MM.1S (cell line): ENCODE measurements around the gene RAB34.
A peak's percentile ranks its signal among the peaks of the same experiment; 100 is the strongest.

ENCODE experiments used
- DNase-seq: peaks from one replicate; pipeline ENCODE4 v3.0.0-alpha.2; 2015
- H2AFZ ChIP-seq: fragments of 300-600 bp; sonication (generic); 2 replicates; pipeline ENCODE4 v1.6.0; 2016; ENCODE audit warnings: antibody characterized with exemption, low read length
- H3F3A ChIP-seq: fragments of 300-600 bp; sonication (generic); 2 replicates; pipeline ENCODE4 v1.6.1; 2016; ENCODE audit warnings: mild to moderate bottlenecking, antibody characterized with exemption, low read length, moderate library complexity, mixed read lengths; ENCODE audit not compliant: insufficient read depth
- H3K27ac ChIP-seq: fragments of 300-600 bp; sonication (generic); 2 replicates; pipeline ENCODE4 v1.5.1; 2016; ENCODE audit warnings: mild to moderate bottlenecking, low read length
- H3K27me3 ChIP-seq: fragments of 300-600 bp; sonication (generic); replicated peaks from 2 replicates; pipeline ENCODE4 v1.6.0; 2016; ENCODE audit warnings: low read length; ENCODE audit not compliant: insufficient read depth
- H3K36me3 ChIP-seq: fragments of 300-600 bp; sonication (generic); replicated peaks from 2 replicates; pipeline ENCODE4 v1.6.1; 2016; ENCODE audit warnings: mild to moderate bottlenecking, low read length, mixed read lengths; ENCODE audit not compliant: insufficient read depth
- H3K4me1 ChIP-seq: fragments of 300-600 bp; sonication (generic); 2 replicates; pipeline ENCODE4 v1.6.1; 2016; ENCODE audit warnings: low read length, mixed read lengths
- H3K4me2 ChIP-seq: fragments of 300-600 bp; sonication (generic); 2 replicates; pipeline ENCODE4 v1.6.0; 2016; ENCODE audit warnings: low read depth, low read length
- H3K4me3 ChIP-seq: fragments of 300-600 bp; sonication (generic); 2 replicates; pipeline ENCODE4 v1.5.1; 2016; ENCODE audit warnings: low read length, mixed read lengths
- H3K79me2 ChIP-seq: fragments of 300-600 bp; sonication (generic); 2 replicates; pipeline ENCODE4 v1.6.1; 2016; ENCODE audit warnings: mixed run types, low read length, mixed read lengths
- H3K9ac ChIP-seq: fragments of 300-600 bp; sonication (generic); 2 replicates; pipeline ENCODE4 v1.6.1; 2016; ENCODE audit warnings: low read length, mixed read lengths
- H3K9me2 ChIP-seq: fragments of 300-600 bp; sonication (generic); replicated peaks from 2 replicates; pipeline ENCODE4 v1.6.1; 2016; ENCODE audit warnings: mild to moderate bottlenecking, low read length, mixed read lengths; ENCODE audit not compliant: insufficient read depth
- H3K9me3 ChIP-seq: fragments of 300-600 bp; sonication (generic); replicated peaks from 2 replicates; pipeline ENCODE4 v1.6.1; 2016; ENCODE audit warnings: mild to moderate bottlenecking, low read length, mixed read lengths; ENCODE audit not compliant: insufficient read depth
- H4K20me1 ChIP-seq: fragments of 300-600 bp; sonication (generic); 2 replicates; pipeline ENCODE4 v1.6.1; 2016; ENCODE audit warnings: mild to moderate bottlenecking, low read length, moderate library complexity, mixed read lengths; ENCODE audit not compliant: insufficient read depth
- EZH2 ChIP-seq: fragments of 300-600 bp; sonication (generic); optimal IDR thresholded peaks from 2 replicates; pipeline ENCODE3; 2017; ENCODE audit warnings: low read depth, mild to moderate bottlenecking, antibody characterized with exemption, low read length, mixed read lengths
- EZH2phosphoT487 ChIP-seq: fragments of 300-600 bp; sonication (generic); IDR thresholded peaks from 2 replicates; pipeline ENCODE4 v1.6.1; 2018; ENCODE audit warnings: antibody characterized with exemption, low read length
- TF ChIP-seq, protein P1 (sequence below): fragments of 300-600 bp; sonication (generic); IDR thresholded peaks from 2 replicates; pipeline ENCODE4 v1.5.1; 2016; ENCODE audit warnings: antibody characterized with exemption, low read length, mixed read lengths

Gene RAB34

DNA sequence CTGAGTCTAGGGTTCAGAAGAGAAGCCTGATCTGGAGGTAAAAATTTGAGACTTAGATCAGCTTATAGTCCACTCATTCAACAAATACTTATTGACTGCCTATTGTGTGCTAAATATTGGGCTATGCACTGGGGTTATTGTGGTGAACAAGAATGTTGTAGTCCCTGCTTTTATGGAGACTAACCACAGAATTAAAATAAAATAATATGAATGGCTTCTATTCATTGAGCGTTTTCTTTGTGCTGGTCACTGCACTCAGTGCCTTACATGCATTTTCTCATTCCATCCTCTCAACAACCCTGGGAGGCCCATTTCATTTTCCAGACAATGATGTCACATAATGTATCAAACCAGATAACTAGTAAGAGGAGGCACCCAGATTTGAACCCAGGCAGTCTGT, 15.7 kb upstream of the RAB34 start:
- Histone ChIP-seq H3K27ac (no peak overlapping the region), H3K79me2 (no peaks in the 10 kb centered on the region), H3F3A (peaks cover 10% of the 10 kb centered on the region), H3K27me3 (no peaks in the 10 kb centered on the region), H3K36me3 (no peaks in the 10 kb centered on the region), H3K9me3 (no peaks in the 10 kb centered on the region), H3K4me1 (peaks cover 6% of the 10 kb centered on the region), H3K4me2 (no peak overlapping the region), H3K9ac (no peak overlapping the region), H3K9me2 (no peaks in the 10 kb centered on the region), H2AFZ (no peak overlapping the region), H3K4me3 (no peak overlapping the region), H4K20me1 (no peaks in the 10 kb centered on the region)
- TF ChIP-seq, protein P1, sequence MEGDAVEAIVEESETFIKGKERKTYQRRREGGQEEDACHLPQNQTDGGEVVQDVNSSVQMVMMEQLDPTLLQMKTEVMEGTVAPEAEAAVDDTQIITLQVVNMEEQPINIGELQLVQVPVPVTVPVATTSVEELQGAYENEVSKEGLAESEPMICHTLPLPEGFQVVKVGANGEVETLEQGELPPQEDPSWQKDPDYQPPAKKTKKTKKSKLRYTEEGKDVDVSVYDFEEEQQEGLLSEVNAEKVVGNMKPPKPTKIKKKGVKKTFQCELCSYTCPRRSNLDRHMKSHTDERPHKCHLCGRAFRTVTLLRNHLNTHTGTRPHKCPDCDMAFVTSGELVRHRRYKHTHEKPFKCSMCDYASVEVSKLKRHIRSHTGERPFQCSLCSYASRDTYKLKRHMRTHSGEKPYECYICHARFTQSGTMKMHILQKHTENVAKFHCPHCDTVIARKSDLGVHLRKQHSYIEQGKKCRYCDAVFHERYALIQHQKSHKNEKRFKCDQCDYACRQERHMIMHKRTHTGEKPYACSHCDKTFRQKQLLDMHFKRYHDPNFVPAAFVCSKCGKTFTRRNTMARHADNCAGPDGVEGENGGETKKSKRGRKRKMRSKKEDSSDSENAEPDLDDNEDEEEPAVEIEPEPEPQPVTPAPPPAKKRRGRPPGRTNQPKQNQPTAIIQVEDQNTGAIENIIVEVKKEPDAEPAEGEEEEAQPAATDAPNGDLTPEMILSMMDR = no peak
- no peak for TF ChIP-seq EZH2
- no peak for TF ChIP-seq EZH2phosphoT487
- DNase-seq = no peak

DNA sequence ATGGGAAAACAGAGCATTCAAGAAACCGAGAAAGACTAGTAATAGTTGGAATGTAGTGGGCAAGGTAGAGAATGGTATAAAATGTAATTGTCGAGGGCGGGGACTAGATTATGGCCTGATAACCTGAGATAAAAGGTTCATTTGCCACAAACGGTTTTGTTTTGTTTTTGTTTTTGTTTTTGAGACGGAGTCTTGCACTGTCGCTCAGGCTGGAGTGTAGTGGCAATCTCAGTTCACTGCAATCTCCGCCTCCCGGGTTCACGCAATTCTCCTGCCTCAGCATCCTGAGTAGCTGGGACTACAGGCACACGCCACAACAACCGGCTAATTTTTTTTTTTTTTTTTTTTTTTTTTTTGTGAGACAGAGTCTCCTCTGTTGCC, 12.3 kb upstream of the RAB34 start:
- H3K36me3 ChIP-seq = no peaks in the 10 kb centered on the region
- H3K4me1 ChIP-seq = peaks cover 4% of the 10 kb centered on the region; the same call in 1 of the 2 replicates
- no peaks in the 10 kb centered on the region for H4K20me1 ChIP-seq
- no peaks in the 10 kb centered on the region for H3K9me2 ChIP-seq
- no peaks in the 10 kb centered on the region for H3K27me3 ChIP-seq
- DNase-seq = no peak
- H3K27ac ChIP-seq = no peak overlapping the region
- TF ChIP-seq EZH2phosphoT487 (no peak), EZH2 (no peak)
- TF ChIP-seq, protein P1 = no peak
- no peaks in the 10 kb centered on the region for H3K79me2 ChIP-seq
- H2AFZ ChIP-seq = no peak overlapping the region
- no peak overlapping the region for H3K9ac ChIP-seq
- H3K4me3 ChIP-seq = no peak overlapping the region
- peaks cover 34% of the 10 kb centered on the region for H3F3A ChIP-seq
- no peaks in the 10 kb centered on the region for H3K9me3 ChIP-seq
- H3K4me2 ChIP-seq = no peak overlapping the region

DNA sequence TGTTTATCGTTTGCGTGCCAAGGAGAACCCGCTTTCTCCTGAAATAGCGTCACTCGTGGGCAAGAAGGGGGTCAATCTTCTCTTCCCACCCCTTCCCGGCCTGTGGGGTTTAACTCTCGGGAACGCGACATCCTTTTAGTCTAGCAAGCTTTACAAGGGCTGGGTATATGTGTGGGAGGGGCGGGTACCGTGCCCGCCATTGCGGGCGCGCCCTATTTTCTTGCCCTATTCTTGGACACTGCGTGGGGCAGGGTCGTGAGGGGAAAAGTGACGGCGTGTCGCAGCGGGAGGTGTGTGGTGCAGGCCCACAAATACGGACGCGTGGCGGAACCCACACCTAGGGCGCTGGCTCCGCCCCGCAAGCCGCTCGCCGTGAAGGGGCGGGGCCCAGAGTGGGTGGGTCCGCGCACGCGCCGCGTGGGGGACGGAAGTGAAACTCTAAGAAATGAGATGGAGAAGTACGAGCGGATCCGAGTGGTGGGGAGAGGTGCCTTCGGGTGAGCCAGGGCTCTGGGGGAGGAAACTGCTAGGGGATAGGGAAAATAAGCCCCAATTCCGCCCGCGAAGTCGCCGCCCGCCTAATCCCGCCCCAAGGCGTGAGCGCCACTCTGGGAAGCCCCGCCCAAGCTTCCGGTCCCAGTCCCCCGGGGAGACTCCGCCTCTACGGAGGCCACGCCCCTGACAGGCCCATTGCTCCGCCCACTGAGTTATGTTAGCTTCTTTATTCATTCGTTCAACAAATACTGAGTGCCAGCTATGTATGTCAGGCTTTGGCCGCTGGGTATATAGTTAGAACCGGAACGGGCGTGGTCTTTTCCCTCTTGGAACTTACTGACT, 10.9 kb upstream of the RAB34 start, which contains the start of gene NEK8:
Gene NEK8, plus strand, starts transcription at position 425 of the 837 bp plus-strand sequence. Its CDS starts 26 bp downstream, at position 451.
- Histone ChIP-seq H3K9ac (peak within 1 kb of the TSS; percentile 87), H3K27me3 (no peaks in the 10 kb centered on the region), H3F3A (peaks cover 47% of the 10 kb centered on the region), H3K4me1 (peaks cover 4% of the 10 kb centered on the region; the same call in 1 of the 2 replicates), H3K4me3 (peak within 1 kb of the TSS; percentile 79), H3K79me2 (0 out of 2 replicates have a peak, but pooled peaks cover under 1% of the 10 kb centered on the region), H3K36me3 (0 out of 2 replicates have a peak, but pooled peaks cover 4% of the 10 kb centered on the region), H3K9me2 (no peaks in the 10 kb centered on the region), H3K9me3 (no peaks in the 10 kb centered on the region), H3K27ac (peak within 1 kb of the TSS; percentile 98), H3K4me2 (peak within 1 kb of the TSS; percentile 99), H4K20me1 (0 out of 2 replicates have a peak, but pooled peaks cover 4% of the 10 kb centered on the region), H2AFZ (peak within 1 kb of the TSS; percentile 76)
- TF ChIP-seq EZH2 = no peak
- no peak for TF ChIP-seq EZH2phosphoT487
- TF ChIP-seq, protein P1 = no peak
- DNase-seq = peak; percentile 92
